ENCODE data around the gene SRPX.

Gene SRPX

GRCh38 chrX:38224160-38224559 is 3.5 kb upstream of the SRPX start:
- TF ChIP-seq POLR2A (IDR thresholded peaks at IDR 0.05; ENCODE audit: low read length) (no peak), GATA1 (IDR thresholded peaks at IDR 0.05; ENCODE audit: low read depth, low read length) (no peak)

DNA sequence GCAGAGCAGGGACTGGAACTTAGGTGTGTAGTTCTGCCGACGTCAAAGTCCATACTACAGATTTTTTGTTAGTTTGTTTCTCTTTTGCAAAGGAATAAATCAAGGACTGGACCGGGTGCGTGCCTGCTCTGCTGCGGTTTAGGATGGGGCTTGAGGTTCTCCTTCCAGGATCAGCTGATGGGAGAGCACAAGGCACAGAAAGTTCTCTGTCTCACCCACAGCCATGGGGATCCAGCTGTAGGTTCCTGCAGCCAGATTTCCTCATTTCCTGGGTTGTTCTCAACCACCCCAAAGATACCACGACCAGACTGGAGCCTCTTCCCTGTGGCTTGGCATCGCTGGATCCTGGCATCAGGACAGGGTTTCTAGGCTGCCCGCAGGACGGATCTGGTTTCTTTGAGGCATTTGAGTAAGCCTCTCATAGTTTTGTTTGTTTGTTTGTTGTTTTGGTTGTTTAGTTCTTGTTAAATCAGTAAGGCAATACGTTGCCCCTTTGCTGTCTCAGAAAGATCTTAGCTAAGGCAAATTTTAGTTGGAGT is 789 bp upstream of the SRPX start:
- DNase-seq, result no peak
- no peak for TF ChIP-seq POLR2A (IDR thresholded peaks at IDR 0.05; ENCODE audit: low read length)
- TF ChIP-seq GATA1 (IDR thresholded peaks at IDR 0.05; ENCODE audit: low read depth, low read length), result no peak

More at GRCh38 chrX:38224160-38224559, 3.5 kb upstream of the SRPX start:
- no peak for DNase-seq

DNA sequence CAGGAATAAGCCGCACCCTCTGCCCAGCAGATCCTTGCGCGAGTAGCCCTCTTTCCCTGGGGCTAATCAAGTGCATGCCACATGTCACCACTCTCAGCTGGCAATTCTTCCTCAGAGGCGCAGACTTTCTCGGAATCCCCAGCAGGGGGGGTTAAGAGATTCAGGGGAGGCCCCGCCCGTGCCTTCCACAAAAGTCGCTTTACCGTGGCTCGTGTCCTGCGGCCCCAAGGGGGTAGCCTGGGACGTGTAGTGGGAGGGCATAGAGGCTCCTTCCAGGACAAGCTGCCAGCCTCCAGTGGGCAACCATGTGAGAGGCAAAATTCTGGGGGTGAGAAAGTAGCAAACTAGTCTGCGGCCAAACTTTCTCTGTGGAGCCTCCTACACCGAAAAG is 652 bp downstream of the SRPX start:
- peak; percentile 34 to 41 for DNase-seq

DNA sequence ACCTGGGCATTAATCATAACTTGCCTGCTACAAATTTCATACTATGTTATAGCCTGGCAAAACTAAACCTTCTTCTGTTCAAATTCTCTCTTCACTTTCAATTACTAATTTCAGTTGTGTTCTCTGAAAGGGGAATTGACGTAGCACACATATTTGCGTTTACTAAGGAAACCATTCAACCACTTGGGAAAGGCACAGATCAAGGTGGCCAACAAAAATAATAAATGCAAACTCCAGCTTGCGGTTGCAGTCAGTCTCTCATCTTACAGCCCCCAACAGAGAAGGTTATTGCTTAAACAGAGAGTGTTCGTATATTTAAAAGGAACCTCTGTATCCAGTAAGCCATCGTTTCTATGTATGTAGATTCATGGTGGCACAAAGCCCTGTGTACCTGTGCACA is 4.0 kb downstream of the SRPX start:
- no peak for TF ChIP-seq GATA1 (IDR thresholded peaks at IDR 0.05; ENCODE audit: low read depth, low read length)
- TF ChIP-seq POLR2A (IDR thresholded peaks at IDR 0.05; ENCODE audit: low read length), result no peak
- no peak for DNase-seq

More for the DNA sequence above, 652 bp downstream of the SRPX start:
- no peak for TF ChIP-seq POLR2A (IDR thresholded peaks at IDR 0.05; ENCODE audit: low read length)

DNA sequence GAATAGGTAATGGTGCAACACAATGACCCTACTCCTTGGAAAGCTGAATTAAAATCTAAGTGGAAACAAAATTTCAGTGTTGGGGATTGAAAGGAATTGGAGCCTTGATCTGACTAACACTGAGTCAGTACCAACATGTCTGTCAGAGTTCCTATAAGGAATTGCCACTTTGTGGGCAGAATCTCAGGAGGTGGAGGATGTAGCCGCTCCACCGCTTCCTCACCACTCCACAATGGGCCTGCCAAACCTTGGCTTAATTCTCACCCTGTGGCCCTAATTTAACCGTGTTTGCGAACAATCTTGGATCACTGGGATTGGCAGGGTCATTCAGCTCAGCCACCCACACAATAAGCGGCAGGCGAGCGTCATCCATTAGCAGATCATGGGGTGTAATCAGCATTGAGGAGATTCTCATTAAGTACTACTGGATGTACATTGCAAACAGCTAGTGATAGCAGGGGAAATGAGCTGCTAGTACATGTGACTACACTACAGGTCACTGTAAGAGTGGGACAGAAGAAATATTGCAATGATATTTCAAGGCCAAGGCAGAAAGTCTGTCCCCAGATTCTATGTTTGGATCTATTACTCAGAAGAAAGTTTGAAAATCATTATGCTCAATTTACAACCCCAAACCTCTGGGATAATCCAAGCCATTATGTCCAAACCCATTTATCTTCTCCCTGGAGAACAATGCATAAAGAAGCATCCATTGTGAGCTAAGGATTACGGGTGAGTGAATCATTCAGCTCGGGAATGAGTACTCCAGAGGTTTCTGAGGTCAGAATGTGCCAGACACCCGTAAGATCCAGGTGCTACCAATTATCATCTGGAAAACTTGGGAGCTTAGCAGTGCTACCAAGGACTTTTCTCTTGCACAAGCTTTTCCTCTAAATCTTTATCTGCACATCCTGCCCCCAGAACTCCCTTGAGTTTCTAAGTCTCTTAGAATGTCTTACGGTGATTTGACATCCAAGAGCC is 5.8 kb downstream of the SRPX start:
- DNase-seq, result no peak
- no peak for TF ChIP-seq GATA1 (IDR thresholded peaks at IDR 0.05; ENCODE audit: low read depth, low read length)

GRCh38 chrX:38214044-38214443 is 6.6 kb downstream of the SRPX start:
- TF ChIP-seq POLR2A (IDR thresholded peaks at IDR 0.05; ENCODE audit: low read length) (no peak), GATA1 (IDR thresholded peaks at IDR 0.05; ENCODE audit: low read depth, low read length) (no peak)

DNA sequence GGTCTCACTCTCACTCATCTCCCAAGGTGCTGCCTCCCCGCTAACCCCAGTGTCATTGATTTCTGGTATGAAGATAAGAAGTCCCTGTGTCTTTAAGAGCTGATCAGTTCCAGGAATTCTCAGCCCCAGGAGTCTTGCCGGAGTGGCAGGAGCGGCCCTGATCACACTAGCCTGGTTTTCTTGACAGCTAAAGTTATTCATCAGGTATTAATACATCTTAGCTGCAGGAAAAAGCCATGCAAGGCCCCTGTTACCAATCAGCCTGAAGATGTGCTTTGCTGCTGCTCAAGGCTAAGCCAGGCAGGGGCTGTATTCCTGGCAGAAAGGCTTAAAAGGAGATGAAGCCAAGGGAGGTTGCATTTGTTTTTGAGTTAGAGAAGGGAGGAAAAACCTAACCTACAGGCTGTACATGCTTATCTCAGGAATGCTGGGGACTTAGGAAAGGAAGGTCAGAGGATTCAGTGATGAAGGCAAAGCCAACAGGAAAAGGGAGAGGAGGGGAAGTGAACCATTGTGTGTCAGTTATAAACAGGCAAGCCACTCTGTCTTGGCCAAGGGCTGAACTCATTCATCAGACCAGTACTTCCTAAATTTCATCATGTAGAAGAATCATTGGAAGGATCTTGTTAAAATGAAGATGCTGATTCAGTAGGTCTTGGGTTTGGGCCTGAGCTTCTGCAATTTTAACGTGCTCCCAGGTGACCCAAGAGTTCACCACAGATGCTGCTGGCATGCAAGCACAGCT is 8.6 kb downstream of the SRPX start:
- TF ChIP-seq POLR2A (IDR thresholded peaks at IDR 0.05; ENCODE audit: low read length), result no peak
- TF ChIP-seq GATA1 (IDR thresholded peaks at IDR 0.05; ENCODE audit: low read depth, low read length), result no peak
- DNase-seq, result no peak

More at GRCh38 chrX:38214044-38214443, 6.6 kb downstream of the SRPX start:
- no peak for DNase-seq

DNA sequence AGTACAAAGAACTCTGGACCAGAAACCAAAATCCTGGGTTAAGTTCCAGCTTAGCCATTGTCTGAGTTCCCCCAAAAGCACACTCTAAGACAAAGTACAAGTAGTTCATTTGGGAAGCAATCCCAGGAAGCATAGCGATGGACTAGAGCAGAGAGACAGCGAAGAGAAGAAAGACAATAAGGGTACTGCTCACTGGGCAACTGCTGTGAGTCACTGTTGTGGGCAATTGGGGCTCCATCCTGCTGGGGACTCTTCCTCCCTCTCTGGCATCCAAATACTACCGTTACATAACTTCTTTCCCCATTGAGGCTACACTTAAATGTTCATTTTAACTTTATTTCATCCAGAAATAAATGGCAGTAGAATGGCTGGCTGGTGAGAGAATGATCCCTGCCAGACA is 14.1 kb downstream of the SRPX start:
- TF ChIP-seq GATA1 (IDR thresholded peaks at IDR 0.05; ENCODE audit: low read depth, low read length), result no peak
- TF ChIP-seq POLR2A (IDR thresholded peaks at IDR 0.05; ENCODE audit: low read length), result no peak
- no peak for DNase-seq

- TF ChIP-seq POLR2A (IDR thresholded peaks at IDR 0.05; ENCODE audit: low read length) (no peak), GATA1 (IDR thresholded peaks at IDR 0.05; ENCODE audit: low read depth, low read length) (no peak)
- DNase-seq, result no peak
Observed at GRCh38 chrX:38206036-38206435, 14.6 kb downstream of the SRPX start.

GRCh38 chrX:38205039-38205438 is 15.6 kb downstream of the SRPX start:
- no peak for TF ChIP-seq POLR2A (IDR thresholded peaks at IDR 0.05; ENCODE audit: low read length)
- TF ChIP-seq GATA1 (IDR thresholded peaks at IDR 0.05; ENCODE audit: low read depth, low read length), result no peak
- DNase-seq, result no peak

DNA sequence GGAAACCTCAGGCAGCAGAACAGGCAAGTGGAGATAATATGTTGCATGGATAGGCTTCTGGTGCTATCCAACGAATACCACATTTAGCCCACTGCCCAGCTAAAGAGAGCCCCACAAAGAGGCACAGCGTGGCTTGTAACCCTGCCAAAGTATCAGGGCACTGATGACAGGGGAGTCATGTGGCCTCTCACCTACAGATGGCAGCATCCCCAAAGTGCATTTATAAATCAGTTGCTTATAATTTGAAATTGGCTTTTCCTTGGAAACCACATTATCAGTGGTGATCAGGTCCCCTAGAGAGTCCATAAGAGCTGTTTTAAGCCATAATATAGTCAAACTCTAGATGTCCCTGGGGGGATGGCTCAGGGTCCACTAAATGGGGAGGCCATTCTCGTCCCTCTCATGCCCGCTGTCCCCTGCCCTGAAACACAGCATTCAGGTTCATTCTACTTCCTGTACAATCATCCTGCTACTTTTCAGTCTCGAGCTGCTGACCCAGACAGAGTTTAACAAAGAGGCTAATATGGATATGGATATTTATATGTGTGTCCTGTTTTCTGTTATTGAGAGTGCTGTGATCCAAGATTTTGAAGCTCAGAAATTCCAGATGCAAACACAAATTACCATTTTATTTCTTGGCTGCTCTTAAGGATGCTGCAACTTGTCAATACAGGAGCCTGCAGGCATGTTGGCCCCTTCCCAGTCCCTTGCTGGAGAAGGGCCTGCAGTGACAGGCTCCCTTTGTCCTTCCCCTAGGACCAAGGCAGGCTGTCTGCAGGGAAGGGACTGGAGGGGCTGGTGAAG is 28.5 kb downstream of the SRPX start:
- TF ChIP-seq GATA1 (IDR thresholded peaks at IDR 0.05; ENCODE audit: low read depth, low read length) (no peak), POLR2A (IDR thresholded peaks at IDR 0.05; ENCODE audit: low read length) (no peak)
- DNase-seq, result peak in 1 of 2 experiments; percentile 7

GRCh38 chrX:38189431-38190250 is 31.0 kb downstream of the SRPX start:
- no peak for DNase-seq
- no peak for TF ChIP-seq GATA1 (IDR thresholded peaks at IDR 0.05; ENCODE audit: low read depth, low read length)
- TF ChIP-seq POLR2A (IDR thresholded peaks at IDR 0.05; ENCODE audit: low read length), result no peak

- TF ChIP-seq GATA1 (IDR thresholded peaks at IDR 0.05; ENCODE audit: low read depth, low read length) (no peak), POLR2A (IDR thresholded peaks at IDR 0.05; ENCODE audit: low read length) (no peak)
- DNase-seq, result no peak
Observed at GRCh38 chrX:38183596-38183995, 37.1 kb downstream of the SRPX start.
